ENCODE data around the gene ADAMTS16.

Gene ADAMTS16

DNA sequence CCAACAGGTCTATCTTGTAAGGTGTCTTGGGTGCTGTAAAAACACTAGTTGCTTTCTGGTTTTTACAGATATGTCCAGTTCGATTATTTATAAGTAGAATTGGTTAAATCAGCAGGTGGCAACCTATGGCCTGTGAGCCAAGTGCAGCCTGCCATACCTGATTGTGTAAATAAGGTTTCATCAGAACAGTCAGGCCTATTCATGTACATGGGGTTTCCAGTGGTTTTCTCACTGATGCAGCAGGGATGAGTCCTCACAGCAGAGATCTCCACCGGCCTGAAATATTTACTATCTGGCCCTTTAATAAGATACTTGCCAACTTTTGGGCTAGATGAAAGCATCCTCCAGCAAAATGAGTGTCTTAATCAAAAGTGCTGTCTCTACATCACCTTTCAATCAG lies 149.4 kb downstream of the ADAMTS16 start:
- DNase-seq: no peak

DNA sequence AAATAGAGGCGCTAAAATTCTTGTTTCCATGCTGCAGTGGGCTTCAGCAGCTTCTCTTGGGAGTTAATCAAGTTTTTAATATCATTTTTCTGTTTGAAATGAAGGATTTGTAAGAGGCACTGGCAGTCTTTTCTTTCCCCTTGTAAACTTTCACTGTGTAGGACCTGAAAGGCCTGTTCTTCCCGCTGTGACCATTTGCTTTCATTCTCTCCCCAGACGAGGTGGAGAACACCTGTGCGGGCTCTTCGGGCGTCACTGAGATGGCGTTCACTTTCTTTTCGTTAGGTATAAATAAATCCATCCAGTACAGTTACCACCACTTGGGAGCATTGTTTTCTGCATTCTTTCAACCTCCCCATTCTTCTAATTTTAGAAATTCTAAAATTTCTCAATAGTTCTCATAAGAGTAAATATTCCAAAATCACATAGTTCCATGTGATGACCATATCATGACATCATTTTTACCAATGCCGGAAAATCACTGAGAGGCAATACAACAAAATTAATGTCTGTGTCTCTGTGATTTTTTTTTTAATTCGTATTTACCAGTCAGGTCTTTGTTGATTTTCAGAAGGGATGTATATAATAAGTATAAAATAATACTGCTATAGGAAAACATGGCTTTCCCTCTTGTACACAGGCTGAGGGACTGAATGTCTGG lies 150.7 kb downstream of the ADAMTS16 start:
- no peak for DNase-seq

DNA sequence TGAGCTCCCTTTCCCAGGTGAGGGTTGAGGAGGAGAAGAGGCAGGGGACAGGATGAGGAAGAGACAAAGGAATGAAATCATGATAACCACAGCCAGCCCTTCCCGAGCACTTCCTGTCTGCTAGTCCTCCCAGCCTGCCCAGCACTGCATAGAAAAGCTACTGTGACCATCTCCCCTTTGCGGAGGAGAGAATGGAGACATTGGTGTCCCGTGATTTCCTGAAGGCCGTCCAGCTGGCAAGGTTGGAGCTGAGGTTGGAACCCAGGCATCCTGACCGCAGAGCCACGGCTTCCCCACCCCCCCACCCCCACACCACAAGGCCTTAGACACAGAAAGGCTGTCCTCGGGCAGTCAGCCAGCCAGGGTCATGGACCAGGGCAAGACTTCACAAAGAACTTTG lies 151.2 kb downstream of the ADAMTS16 start:
- DNase-seq: peak; percentile 5

DNA sequence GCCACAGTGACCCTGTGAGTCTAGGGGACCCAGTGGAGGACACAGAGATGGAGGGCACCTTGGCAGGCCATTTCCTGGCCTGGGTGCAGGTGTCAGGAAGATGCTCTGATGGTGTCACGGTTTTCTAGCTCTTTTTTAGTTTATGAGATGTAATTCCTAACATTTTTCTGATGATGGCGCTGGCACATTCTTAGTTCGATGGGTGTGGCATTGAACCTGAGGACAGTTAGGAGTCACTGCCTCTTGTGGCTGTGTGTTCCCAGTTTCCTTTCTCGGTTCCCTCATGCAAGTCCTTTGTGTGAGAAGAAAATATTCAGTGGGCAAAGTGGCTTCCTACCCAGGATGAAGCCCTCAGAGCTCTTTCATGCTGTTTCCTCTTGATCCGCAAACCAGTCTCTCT lies 152.9 kb downstream of the ADAMTS16 start:
- DNase-seq: no peak

DNA sequence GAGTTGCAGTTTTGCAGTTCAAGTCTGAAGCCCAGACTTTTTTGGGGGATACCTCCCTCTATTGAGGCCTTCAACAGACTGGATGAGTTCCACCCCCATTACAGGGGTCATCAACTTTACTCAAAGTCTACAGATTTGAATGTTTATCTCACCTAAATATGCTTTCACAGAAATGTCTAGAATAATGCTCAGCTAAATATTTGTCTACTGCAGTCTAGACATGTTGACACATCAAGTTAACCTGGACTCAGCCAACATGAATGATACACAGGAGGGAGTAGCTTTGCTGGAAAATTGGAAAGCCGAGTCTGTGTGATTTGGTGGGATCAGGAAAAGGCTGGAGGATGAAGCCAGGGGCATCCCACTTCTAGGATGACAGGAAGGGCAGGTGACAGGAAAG lies 154.3 kb downstream of the ADAMTS16 start:
- DNase-seq: no peak

DNA sequence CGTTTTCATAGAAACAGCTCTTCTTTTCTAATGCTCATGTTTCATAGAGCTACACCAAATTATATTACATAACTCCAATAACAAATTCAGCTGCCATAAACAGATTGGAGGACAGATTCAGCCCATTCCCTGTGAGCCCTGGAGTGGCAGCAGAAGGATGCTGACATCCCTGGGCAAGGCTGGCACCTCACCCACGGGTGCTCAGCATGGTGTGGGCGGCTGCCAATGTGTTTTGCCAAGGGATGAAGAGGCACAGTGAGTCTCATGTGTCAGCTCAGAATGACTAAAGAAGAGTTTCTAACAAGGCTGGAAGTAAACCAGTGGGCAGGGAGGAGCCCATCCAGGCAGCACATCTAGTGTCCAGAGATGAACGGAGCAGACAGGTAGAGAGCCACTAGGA lies 155.2 kb downstream of the ADAMTS16 start:
- DNase-seq: no peak

DNA sequence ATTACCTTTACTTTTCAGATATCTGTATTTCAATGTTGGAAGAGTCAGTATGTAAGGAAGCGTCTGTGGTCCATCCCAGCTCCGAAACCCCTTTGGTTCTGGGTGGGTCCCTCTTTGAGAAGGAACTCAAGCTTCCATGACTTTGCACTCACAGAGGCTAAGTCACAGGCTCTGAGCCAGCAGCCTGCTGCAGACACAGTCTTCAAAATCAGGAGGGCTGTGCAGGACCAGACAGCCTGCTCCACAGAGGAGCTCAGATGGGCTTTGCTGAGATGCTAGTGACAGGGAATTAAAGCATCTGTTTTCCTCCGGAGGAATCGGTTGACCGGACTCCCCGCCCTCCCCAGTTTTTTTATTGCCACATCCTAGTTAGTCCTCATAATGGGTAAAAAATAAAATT lies 155.9 kb downstream of the ADAMTS16 start:
- DNase-seq: no peak

DNA sequence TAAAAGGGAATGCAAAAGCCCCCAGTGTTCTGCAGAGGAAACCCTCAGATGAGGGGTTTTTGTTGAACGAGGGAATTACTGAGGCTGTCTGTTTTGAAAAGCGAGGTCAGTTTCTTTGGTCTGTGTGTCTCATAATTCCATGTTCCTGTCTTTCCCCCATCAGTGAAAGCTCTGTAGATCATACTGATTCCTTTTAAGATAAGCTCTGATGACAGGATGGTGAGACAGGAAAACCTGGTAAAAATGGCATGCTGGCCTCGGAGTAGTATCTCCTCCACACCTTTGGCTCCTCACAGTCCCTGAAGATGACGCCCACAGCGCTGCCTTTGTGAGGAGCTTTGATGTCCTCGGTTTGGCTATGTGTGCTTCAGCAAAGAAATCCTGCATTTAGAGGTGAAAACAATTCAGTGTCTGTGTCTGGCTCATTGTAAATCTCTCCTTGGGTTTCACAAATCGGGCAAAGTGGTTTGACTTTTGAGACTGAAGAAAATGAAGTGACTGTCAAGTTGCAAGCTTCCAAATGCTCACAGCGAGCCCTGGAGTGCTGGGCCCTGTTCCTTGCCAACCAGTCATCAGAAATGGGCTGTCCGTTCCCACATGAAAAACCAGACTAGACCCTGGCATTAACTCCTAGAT lies 157.4 kb downstream of the ADAMTS16 start:
- no peak for DNase-seq

DNA sequence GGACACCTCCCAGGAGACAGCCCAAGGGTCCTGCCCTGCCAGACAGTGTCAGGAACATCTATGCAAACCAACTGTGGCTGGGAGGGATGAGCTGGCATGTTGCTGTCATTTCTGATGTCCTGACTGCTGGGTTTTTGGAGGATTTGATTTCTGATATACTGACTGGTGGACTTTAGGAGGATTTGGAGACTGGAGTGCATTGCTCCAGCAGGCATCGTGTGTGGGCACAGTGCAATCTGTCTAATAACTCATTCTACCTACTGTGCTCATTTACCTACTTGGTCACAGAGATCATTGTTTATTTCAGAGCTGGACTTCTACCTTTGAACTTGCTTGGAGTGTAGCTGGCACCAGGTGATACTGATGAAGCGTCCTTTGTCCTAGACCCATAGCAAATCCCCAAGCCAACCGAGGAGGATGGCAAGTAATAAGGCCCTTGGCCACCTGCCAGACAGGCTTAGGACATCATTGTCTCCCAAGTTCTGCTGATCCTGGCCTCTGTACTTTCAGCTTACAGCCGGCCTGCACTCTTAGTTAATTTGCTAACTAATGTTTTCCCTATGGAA lies 158.0 kb downstream of the ADAMTS16 start:
- no peak for DNase-seq

DNA sequence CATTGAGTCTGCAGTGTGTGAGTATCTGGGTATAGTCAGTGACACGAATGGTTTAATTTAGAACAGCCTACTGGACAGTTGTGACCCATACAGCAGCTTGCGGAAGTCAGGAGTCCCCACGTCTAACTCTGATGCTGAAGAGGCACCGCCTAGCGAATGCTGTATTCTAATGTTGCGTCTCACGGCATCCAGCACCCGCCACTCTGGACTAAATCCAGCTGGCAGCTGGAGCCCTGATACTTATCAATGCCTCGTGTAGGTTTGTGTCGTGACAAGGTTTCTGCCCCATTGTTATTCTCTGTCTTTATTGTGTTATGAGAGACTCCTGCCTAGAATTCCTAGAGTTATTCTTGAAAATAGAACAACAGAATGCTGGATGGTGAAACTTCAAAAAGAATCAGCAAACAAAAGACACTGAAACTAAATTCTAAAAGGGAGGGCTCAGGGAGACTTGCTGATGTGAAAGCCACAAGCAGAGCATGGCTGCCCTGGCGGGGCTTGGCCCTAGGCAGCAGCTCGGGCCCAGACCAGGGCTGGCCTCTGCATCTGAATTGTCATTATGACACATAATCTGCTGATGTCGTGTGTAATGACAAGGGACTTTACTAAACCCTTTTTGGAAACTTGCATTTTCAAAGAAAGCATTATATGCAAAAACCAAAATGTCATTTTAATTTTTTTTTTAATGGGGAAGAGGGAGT lies 158.9 kb downstream of the ADAMTS16 start:
- no peak for DNase-seq

DNA sequence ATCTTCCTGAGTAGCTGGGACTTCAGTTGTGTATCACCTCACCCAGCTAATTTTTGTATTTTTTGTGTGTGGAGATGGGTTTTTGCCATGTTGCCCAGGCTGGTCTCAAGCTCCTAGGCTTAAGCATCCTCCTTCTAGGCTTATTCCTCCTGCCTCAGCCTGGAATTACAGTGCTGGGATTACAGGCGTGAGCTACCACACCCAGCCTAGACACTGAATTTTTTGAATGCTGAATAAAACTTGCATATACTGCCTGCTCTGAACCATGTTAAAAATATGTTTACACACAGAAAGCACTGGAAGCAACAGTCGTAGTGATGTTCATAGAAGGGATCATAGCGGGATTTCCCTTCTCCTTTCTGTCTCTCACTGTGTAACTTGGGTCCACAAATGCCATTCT lies 161.0 kb downstream of the ADAMTS16 start:
- no peak for DNase-seq

DNA sequence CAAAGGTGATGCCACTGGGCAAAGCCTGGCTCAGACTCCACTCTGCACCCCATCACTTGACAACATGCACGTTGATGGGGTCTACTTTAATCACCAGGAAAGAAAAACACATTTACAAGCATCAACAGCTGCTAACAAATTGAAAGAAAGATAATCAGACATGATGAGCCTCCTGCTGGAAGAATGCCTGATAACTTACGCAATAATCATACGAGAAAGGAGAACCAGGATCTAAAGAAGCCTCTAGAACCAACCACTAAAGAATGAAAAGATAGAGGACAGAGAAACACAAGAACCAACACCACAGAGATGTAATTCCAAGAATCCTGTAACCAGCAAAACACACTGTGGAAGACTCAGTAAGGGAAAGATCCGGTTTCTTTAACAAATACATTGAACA lies 162.1 kb downstream of the ADAMTS16 start:
- no peak for DNase-seq

DNA sequence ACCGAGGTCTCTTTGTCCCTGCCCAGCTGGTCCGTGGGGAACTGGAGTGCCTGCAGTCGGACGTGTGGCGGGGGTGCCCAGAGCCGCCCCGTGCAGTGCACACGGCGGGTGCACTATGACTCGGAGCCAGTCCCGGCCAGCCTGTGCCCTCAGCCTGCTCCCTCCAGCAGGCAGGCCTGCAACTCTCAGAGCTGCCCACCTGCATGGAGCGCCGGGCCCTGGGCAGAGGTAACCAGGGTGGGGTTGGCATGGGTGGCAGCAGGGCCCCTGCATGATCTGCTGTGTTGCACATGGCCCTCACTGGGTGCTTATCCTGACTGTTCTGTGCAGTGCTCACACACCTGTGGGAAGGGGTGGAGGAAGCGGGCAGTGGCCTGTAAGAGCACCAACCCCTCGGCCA lies 163.1 kb downstream of the ADAMTS16 start:
- no peak for DNase-seq

DNA sequence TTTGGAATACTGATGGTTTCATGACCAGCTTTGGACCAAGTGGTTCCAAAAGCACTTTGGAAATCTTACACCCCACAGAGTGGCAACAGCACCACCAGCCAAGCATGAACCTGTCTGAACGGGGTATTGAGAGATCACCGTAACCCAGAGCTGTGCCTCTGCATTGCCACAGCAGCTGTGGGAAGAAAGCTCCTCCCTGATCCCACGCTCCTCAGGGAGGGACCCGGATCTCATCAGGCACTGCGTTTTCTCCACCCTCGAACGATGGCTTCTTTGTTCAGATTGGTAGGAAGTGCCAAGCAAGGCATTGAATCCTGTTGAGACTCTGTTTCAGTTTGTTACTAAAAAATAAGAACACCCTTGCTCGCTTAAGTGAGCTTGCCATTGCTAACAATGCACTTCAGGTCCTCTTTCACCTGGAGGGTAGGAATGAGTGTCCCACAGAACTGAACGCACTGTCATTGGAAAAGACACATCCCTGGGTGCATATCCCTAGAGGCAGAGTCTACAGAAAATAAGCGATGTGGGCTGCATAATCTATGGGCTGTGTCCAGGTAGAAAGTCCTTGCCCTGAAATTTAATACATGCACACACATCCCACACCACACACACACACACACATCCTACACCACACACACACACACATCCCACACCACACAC lies 164.4 kb downstream of the ADAMTS16 start:
- no peak for DNase-seq

DNA sequence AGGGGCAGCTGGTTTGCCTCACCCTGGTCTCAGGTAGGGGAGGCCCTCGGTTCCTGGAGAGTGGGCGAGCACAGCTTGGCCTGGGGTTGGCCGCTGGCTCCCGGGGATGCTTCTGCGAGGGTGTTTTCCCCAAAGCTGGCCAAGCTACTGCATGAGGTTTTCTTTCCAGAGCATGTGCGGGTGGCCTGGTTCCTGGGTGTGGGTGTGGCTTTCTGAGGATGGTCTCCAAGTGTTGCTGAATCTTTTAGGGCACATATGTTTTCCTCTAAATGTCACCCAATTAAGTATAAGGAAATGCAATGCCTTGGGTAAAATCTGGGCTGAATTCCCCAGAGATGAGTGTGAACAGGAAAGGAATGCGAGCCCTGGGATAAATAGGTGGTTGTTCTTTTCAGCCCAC lies 166.6 kb downstream of the ADAMTS16 start:
- DNase-seq: peak; percentile 31

DNA sequence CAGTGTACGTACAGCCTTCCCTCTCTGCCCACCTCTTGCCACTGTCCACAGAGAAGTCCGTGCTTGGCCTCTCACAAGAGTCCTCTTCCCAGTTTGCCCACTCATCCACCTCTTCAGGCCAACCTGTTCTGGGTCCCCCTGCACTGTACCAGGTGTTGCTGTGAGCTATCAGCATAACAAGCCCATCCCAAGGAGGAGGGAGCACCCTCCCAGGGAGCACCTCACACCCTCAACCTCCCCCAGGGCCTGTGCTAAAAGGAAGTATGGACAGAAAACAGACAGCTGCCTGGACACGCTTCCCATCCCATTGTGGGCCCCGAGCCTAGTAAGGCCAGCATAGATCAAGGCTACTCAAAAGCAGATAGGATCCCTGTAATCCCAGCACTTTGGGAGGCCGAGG lies 168.2 kb downstream of the ADAMTS16 start:
- DNase-seq: no peak

DNA sequence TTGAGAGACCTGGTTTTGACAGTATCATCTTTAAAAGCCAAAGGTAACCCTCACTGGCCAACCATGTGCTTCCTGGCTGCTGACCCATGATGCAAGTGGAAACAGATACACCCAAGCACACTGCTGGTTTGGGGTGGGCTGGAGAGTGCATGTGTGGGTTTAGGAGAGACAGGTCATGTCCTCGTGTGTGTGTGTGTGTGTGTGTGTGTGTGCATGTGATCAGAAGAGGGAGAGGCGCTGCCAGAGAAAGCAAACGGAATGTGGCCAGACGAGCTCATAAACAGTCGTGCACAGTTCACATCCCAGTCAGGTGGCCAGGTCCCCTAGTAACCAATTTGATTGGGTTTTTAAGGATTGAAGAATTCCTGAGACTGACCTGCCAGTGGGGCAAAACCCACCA lies 169.5 kb downstream of the ADAMTS16 start:
- DNase-seq: no peak

DNA sequence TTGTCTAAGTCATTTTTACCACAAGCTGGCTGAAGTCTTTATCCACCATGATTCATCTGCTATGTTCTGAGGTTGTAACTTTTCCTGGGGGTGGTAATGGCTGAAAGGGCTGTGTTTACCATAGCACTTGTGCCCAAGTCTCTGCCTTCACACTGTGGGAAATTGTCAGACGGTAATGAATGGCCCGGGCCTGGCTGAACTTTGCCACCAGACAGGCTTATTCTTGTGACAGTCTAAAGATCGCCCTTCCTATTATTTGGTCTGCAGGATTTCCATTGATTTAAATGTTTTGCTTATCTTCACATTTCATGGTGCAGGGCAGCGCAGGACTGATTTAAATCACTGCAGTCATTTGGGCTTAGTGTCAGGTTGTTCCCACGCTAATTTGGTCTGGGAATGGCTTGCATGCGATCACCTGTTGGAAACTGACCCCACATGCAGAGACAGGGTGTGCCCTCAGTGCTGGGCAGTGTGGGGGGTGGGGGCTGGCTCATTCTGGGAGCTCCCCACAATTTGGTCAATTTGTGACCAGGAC lies 173.0 kb downstream of the ADAMTS16 start:
- no peak for DNase-seq

DNA sequence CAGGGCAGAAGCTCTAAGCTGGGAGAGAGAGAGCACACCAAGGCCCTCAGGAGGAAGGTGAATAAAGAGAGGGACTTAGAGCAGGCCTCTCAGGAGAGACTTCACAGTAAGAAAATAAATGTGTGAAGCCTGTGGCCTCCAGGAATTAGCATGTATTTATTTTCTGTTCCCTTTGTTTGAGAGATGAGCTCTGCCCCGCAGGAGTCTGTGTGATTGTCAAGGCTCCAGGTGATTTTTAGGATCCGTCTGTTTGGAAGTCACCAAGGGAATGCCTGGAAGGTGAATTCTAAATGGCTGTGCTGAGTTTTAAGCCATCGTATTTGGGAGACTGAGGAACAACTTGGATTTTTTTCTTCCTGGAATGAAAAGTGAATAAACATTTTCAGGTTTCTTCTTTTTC lies 174.0 kb downstream of the ADAMTS16 start:
- no peak for DNase-seq

DNA sequence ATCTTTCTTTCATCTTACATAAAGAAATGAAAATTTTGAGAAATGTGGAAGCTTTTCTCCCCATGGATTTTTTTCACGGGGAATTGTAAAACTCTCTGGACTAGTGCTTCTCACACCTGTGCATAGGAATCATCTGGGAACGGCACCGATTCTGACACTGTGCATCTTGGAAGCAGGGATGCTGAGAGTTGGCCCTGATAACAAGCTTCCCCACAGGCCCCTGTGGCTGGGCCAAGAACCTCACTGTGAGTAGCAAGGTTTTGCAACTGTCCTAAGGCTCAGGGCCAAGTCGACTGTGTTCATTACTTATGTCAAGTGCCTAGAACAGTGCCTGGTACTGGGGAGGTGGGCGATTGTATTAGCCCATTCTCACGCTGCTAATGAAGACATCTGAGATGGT lies 174.5 kb downstream of the ADAMTS16 start:
- no peak for DNase-seq

DNA sequence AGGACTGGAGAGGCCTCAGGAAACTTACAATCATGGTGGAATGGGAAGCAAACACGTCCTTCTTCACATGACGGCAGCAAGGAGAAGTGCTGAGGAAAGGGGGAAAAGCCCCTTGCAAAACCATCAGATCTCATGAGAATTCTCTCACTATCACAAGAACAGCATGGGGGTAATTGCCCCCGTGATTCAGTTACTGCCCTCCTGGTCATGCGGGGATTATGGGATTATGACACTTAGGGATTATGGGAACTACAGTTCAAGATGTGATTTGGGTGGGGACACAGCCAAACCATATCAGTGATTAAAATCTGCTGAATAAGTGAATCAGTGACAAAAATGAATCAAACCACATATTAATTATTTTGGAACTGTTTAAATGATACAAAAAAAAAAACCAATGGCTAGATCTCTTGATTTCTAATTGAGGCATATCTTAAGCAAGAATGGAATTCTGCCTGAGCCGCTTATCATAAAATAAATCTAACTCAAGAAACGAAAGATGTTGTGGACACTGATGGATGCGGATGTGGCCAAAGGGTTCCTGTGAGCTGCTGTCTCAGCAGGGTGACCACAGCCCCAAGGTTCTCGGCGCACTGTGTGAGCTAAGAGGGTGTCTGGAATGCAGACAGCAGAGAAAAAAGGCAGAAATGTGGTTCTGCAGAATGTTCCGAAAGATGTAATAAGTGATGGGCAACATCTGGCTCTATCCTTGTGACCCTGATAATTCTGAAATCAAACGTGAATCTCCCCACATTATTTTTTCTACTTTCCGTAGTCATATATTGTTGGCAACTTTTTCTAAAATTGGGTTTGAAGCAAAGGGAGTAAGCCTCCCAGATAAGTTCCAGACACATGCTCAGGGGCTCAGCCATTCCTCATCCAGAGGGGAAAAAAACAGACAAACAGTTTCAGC lies 175.2 kb downstream of the ADAMTS16 start:
- no peak for DNase-seq

DNA sequence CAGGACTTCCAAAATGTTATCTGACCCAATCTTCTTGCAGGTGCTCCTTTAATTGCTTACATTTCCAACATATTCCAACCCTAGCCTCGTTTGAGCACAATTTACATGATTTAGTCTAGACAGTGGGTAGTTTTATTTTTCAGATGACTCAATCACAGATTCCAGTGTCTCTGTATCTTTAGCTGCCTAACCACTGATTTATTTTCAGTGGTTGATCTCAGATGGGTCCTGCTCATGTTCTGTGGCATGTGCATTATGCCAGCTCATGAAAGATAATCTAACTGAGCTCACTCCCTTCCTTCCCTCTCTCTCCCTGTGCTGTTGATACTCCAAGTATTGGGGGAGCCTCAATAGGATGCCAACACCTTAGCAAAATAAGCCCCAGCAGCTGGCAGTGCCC lies 176.2 kb downstream of the ADAMTS16 start:
- DNase-seq: peak; percentile 77
